ENCODE data around the gene ADAMTS5. TPM values are rescaled to one million over a fixed set of nuclear protein-coding genes. Genes with fewer than 3 reads are reported as not detected.

ADAMTS5 gene
- total RNA-seq, 1 experiment from 2014 or later = 0.05 TPM

GRCh38 chr21:26939601-26940111, 27.2 kb downstream of the ADAMTS5 start:
- no peaks in the 10 kb centered on the region for H3K27me3 ChIP-seq (ENCODE audit: control insufficient read depth, insufficient read depth, low read length)
- CTCF ChIA-PET = no interaction called here
- H3K27ac ChIP-seq (ENCODE audit: low read length) = no peak overlapping the region
- ATAC-seq (no peak), DNase-seq (ENCODE audit: low read depth, low spot score) (no peak)
- no peaks in the 10 kb centered on the region for H3K36me3 ChIP-seq (ENCODE audit: control insufficient read depth, insufficient read depth, low read length)
- TF ChIP-seq CTCF (IDR thresholded peaks at IDR 0.05) (no peak), POLR2AphosphoS5 (IDR thresholded peaks at IDR 0.05; ENCODE audit: low read depth, low read length) (no peak), SIN3A (IDR thresholded peaks at IDR 0.05; ENCODE audit: borderline replicate concordance, insufficient read depth, low read depth, low read length) (no peak), TCF7L2 (IDR thresholded peaks at IDR 0.05; ENCODE audit: low read depth, low read length) (no peak), REST (IDR thresholded peaks at IDR 0.05; ENCODE audit: insufficient read depth in 1 of 2, low read depth in 2 of 2, low read length in 1 of 2) (no peak)
- POLR2A ChIA-PET = no interaction called here
- H3K9me3 ChIP-seq (ENCODE audit: control insufficient read depth, insufficient read depth, low read depth, low read length) = no peaks in the 10 kb centered on the region
- no peak overlapping the region for H3K4me3 ChIP-seq (ENCODE audit: low read depth in 2 of 2, low read length in 2 of 2)
- in situ Hi-C loops (cut with HindIII; ENCODE audit: low pct_unique_long_range_greater_than_20kb, low sequenced_read_pairs) = no loop called here
- H3K4me1 ChIP-seq (ENCODE audit: control insufficient read depth, insufficient read depth, low read length) = no peaks in the 10 kb centered on the region
- intact Hi-C loops (cut with micrococcal nuclease; ENCODE audit: unreplicated experiment) = no loop called here
- BruUV-seq (replicated peaks) = no TSS peak

GRCh38 chr21:26936641-26937040, 30.2 kb downstream of the ADAMTS5 start:
- POLR2A ChIA-PET = no interaction called here

More at GRCh38 chr21:26936641-26937040, 30.2 kb downstream of the ADAMTS5 start:
- intact Hi-C loops (cut with micrococcal nuclease; ENCODE audit: unreplicated experiment) (no loop called here), in situ Hi-C loops (cut with HindIII; ENCODE audit: low pct_unique_long_range_greater_than_20kb, low sequenced_read_pairs) (no loop called here)
- no peaks in the 10 kb centered on the region for H3K27me3 ChIP-seq (ENCODE audit: control insufficient read depth, insufficient read depth, low read length)
- TF ChIP-seq SIN3A (IDR thresholded peaks at IDR 0.05; ENCODE audit: borderline replicate concordance, insufficient read depth, low read depth, low read length) = no peak
- no peak for TF ChIP-seq REST (IDR thresholded peaks at IDR 0.05; ENCODE audit: insufficient read depth in 1 of 2, low read depth in 2 of 2, low read length in 1 of 2)
- no peak for TF ChIP-seq TCF7L2 (IDR thresholded peaks at IDR 0.05; ENCODE audit: low read depth, low read length)
- no peak for TF ChIP-seq CTCF (IDR thresholded peaks at IDR 0.05)
- TF ChIP-seq POLR2AphosphoS5 (IDR thresholded peaks at IDR 0.05; ENCODE audit: low read depth, low read length) = no peak
- H3K9me3 ChIP-seq (ENCODE audit: control insufficient read depth, insufficient read depth, low read depth, low read length) = no peaks in the 10 kb centered on the region
- no peak overlapping the region for H3K4me3 ChIP-seq (ENCODE audit: low read depth in 2 of 2, low read length in 2 of 2)
- ATAC-seq = no peak
- CTCF ChIA-PET = no interaction called here
- H3K36me3 ChIP-seq (ENCODE audit: control insufficient read depth, insufficient read depth, low read length) = no peaks in the 10 kb centered on the region
- BruUV-seq (replicated peaks) = no TSS peak
- DNase-seq (ENCODE audit: low read depth, low spot score) = no peak
- H3K27ac ChIP-seq (ENCODE audit: low read length) = no peak overlapping the region
- no peaks in the 10 kb centered on the region for H3K4me1 ChIP-seq (ENCODE audit: control insufficient read depth, insufficient read depth, low read length)
